ENCODE data around the gene ZNF614. TPM values are rescaled to one million over a fixed set of nuclear protein-coding genes. Genes with fewer than 3 reads are reported as not detected.
"Not testable (repeated sequence)": the region's sequence is repeated elsewhere in the genome, so short reads cannot be mapped to it uniquely, and the experiment has no call there.

Gene ZNF614
- total RNA-seq, 1 donor from 2014 or later = 7.1 TPM

DNA sequence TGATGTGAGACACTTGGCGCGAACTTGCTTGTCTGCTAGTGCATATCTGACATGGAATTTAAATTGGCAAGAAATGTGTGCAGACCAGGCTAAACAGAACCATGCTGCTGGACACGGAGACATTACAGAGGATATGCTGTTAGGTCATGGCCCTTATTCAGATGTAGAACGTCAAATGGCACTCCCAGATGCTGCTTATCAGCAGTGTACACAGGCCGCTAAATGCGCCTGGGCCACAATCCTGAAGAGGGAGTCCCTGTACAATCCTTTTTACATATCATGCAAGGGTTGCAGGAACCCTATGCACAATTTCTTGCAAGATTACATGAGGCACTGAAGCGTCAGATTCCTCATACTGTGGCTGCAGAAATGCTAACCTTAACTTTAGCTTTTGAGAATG lies 50.8 kb downstream of the ZNF614 start:
- H3K27me3 Mint-ChIP-seq (ENCODE audit: unreplicated experiment) = no peaks in the 10 kb centered on the region
- H3K27ac Mint-ChIP-seq (ENCODE audit: unreplicated experiment) = no peak overlapping the region
- H3K4me3 Mint-ChIP-seq (ENCODE audit: unreplicated experiment) = no peak overlapping the region
- TF ChIP-seq, protein P1, sequence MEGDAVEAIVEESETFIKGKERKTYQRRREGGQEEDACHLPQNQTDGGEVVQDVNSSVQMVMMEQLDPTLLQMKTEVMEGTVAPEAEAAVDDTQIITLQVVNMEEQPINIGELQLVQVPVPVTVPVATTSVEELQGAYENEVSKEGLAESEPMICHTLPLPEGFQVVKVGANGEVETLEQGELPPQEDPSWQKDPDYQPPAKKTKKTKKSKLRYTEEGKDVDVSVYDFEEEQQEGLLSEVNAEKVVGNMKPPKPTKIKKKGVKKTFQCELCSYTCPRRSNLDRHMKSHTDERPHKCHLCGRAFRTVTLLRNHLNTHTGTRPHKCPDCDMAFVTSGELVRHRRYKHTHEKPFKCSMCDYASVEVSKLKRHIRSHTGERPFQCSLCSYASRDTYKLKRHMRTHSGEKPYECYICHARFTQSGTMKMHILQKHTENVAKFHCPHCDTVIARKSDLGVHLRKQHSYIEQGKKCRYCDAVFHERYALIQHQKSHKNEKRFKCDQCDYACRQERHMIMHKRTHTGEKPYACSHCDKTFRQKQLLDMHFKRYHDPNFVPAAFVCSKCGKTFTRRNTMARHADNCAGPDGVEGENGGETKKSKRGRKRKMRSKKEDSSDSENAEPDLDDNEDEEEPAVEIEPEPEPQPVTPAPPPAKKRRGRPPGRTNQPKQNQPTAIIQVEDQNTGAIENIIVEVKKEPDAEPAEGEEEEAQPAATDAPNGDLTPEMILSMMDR (IDR thresholded peaks at IDR 0.05; ENCODE audit: partially characterized antibody, unreplicated experiment) = no peak
- H3K4me1 Mint-ChIP-seq (ENCODE audit: low read depth, unreplicated experiment) = no peaks in the 10 kb centered on the region
- no peak for DNase-seq
- H3K36me3 Mint-ChIP-seq (ENCODE audit: unreplicated experiment) = peaks cover 50% of the 10 kb centered on the region
- H3K9me3 Mint-ChIP-seq (ENCODE audit: unreplicated experiment) = peaks cover 5% of the 10 kb centered on the region

DNA sequence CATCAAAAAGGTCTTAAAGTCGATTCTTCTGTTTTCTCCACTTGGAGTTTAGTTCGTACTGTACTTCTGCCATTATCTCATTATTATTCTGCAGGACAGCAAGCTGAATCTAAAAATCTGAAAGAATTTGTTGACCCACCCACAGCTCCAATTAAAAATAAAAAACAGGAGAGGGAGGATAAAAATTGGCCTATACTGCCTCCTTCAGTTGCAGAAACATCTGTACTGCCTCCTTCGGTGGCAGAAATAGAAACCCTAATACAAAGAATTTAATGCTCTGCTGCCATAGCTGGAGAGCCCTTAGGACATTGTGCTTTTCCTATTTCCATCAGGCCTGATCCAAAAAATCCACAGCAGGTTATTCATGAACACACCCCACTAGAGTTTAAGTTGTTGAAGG lies 51.3 kb downstream of the ZNF614 start:
- H3K9me3 Mint-ChIP-seq (ENCODE audit: unreplicated experiment) = peaks cover 8% of the 10 kb centered on the region
- no peak for DNase-seq
- H3K4me3 Mint-ChIP-seq (ENCODE audit: unreplicated experiment) = no peak overlapping the region

GRCh38 chr19:51975787-51976186 lies 52.4 kb downstream of the ZNF614 start:
- not testable (repeated sequence) for H3K4me3 Mint-ChIP-seq (ENCODE audit: unreplicated experiment); H3K27ac Mint-ChIP-seq (ENCODE audit: unreplicated experiment); DNase-seq; H3K27me3 Mint-ChIP-seq (ENCODE audit: unreplicated experiment); H3K4me1 Mint-ChIP-seq (ENCODE audit: low read depth, unreplicated experiment)
- Mint-ChIP-seq H3K9me3 (ENCODE audit: unreplicated experiment) (peaks cover 12% of the 10 kb centered on the region), H3K36me3 (ENCODE audit: unreplicated experiment) (peaks cover 66% of the 10 kb centered on the region)

More for the DNA sequence above, 51.3 kb downstream of the ZNF614 start:
- no peaks in the 10 kb centered on the region for H3K27me3 Mint-ChIP-seq (ENCODE audit: unreplicated experiment)
- H3K36me3 Mint-ChIP-seq (ENCODE audit: unreplicated experiment) = peaks cover 55% of the 10 kb centered on the region
- no peak overlapping the region for H3K27ac Mint-ChIP-seq (ENCODE audit: unreplicated experiment)
- TF ChIP-seq, protein P1 (IDR thresholded peaks at IDR 0.05; ENCODE audit: partially characterized antibody, unreplicated experiment) = no peak
- H3K4me1 Mint-ChIP-seq (ENCODE audit: low read depth, unreplicated experiment) = no peaks in the 10 kb centered on the region

DNA sequence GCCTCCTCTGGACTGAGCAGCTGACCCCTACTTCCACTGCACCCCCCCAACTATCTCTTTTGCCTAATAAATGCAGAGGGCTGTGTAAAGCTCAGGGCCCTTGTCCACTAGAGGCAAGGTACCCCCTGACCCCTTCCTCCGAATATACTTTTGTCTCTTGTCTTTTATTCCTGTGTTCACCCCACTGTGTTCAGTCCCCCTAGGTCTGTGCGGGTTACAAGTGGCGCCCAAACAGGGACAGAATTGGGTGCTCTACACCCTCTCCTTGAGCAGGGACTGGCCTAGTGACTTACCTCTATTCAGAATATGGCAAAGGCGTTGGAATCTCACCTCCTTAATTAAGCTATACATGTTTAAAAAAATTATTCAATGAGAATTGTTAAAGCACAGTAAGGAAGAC lies 56.6 kb downstream of the ZNF614 start:
- Mint-ChIP-seq H3K36me3 (ENCODE audit: unreplicated experiment) (peaks cover 70% of the 10 kb centered on the region), H3K27ac (ENCODE audit: unreplicated experiment) (no peak overlapping the region), H3K4me1 (ENCODE audit: low read depth, unreplicated experiment) (no peaks in the 10 kb centered on the region), H3K27me3 (ENCODE audit: unreplicated experiment) (no peaks in the 10 kb centered on the region), H3K9me3 (ENCODE audit: unreplicated experiment) (peaks cover 8% of the 10 kb centered on the region), H3K4me3 (ENCODE audit: unreplicated experiment) (no peak overlapping the region)
- peak; percentile 24 for DNase-seq
- TF ChIP-seq, protein P1 (IDR thresholded peaks at IDR 0.05; ENCODE audit: partially characterized antibody, unreplicated experiment) = no peak

DNA sequence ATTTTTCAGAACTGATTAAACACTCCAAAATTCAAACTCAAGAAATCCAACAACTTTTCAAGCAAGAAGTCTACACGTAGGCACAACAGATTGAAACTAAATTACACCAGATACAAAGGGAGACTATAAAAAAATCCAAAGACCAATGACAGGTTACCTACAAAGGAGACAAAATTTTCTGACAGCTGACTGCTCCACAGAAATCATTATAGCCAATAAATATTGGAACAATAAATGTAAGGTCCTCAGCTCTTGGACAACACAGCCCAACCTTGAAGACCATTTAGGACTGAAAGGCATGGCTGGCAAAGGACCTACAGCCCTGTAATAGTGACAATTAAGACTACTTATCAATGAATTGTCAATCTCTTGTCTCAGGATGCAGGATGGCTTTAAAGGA lies 57.5 kb downstream of the ZNF614 start:
- TF ChIP-seq, protein P1 (IDR thresholded peaks at IDR 0.05; ENCODE audit: partially characterized antibody, unreplicated experiment) = no peak
- no peaks in the 10 kb centered on the region for H3K4me1 Mint-ChIP-seq (ENCODE audit: low read depth, unreplicated experiment)
- H3K27me3 Mint-ChIP-seq (ENCODE audit: unreplicated experiment) = no peaks in the 10 kb centered on the region
- no peak for DNase-seq
- H3K27ac Mint-ChIP-seq (ENCODE audit: unreplicated experiment) = no peak overlapping the region
- peaks cover 68% of the 10 kb centered on the region for H3K36me3 Mint-ChIP-seq (ENCODE audit: unreplicated experiment)
- H3K9me3 Mint-ChIP-seq (ENCODE audit: unreplicated experiment) = peaks cover 8% of the 10 kb centered on the region
- H3K4me3 Mint-ChIP-seq (ENCODE audit: unreplicated experiment) = no peak overlapping the region

- H3K36me3 Mint-ChIP-seq (ENCODE audit: unreplicated experiment) = peaks cover 74% of the 10 kb centered on the region
- H3K9me3 Mint-ChIP-seq (ENCODE audit: unreplicated experiment) = peaks cover 4% of the 10 kb centered on the region
- H3K4me3 Mint-ChIP-seq (ENCODE audit: unreplicated experiment) = no peak overlapping the region
- no peak overlapping the region for H3K27ac Mint-ChIP-seq (ENCODE audit: unreplicated experiment)
- no peaks in the 10 kb centered on the region for H3K27me3 Mint-ChIP-seq (ENCODE audit: unreplicated experiment)
- TF ChIP-seq, protein P1 (IDR thresholded peaks at IDR 0.05; ENCODE audit: partially characterized antibody, unreplicated experiment) = no peak
- H3K4me1 Mint-ChIP-seq (ENCODE audit: low read depth, unreplicated experiment) = no peaks in the 10 kb centered on the region
- no peak for DNase-seq
Observed at GRCh38 chr19:51965583-51965982, 62.6 kb downstream of the ZNF614 start.

Data from glutamatergic neuron (in vitro differentiated cells).